Measurements from ENCODE around the gene SEC23A. TPM values are rescaled to one million over a fixed set of nuclear protein-coding genes. Genes with fewer than 3 reads are reported as not detected.

The SEC23A gene
- total and polyA plus RNA-seq, 2 of the 8 experiments (the other 6 are each of a cell fraction or from before 2014, with no cell fraction given) = 30.9 to 58.2 TPM

DNA sequence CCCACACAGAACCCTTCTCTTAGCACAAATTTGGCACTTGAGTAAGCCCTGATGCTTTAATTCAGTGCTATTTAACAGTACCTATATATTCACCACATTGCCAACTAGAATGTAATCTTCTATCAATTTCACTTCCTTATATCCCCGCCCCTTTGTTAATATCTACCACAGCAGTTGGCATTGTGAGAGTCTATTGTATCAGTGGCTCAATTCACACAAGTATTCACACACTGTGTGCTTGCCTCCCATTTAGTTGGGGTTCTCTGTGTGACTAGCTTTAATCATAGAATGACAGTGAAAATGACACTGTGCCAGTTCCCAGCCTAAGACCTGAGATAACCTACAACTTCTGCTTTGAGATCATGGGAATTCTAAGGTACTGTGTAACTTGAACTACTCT is 103.1 kb downstream of the SEC23A start:
- H3K27me3 ChIP-seq (replicated peaks in 1 of 4; ENCODE audit: control insufficient read depth in 3 of 4, extremely low read depth in 1 of 4, insufficient read depth in 3 of 4, low read length in 3 of 4) = no peaks in the 10 kb centered on the region
- no peak overlapping the region for H4K8ac ChIP-seq (ENCODE audit: extremely low read depth, insufficient read depth, low read length)
- H4K20me1 ChIP-seq (replicated peaks in 1 of 2; ENCODE audit: control insufficient read depth in 1 of 2, insufficient read depth in 2 of 2, low read length in 2 of 2) = no peaks in the 10 kb centered on the region
- DNase-seq (ENCODE audit: low read depth in 1 of 2, low spot score in 2 of 2) (no peak), FAIRE-seq (no peak)
- POLR2A ChIA-PET (ENCODE audit: partially characterized antibody) = no interaction called here
- H3K4ac ChIP-seq (replicated peaks; ENCODE audit: insufficient read length, low read depth, low read length) = no peak overlapping the region
- no peaks in the 10 kb centered on the region for H3K36me3 ChIP-seq (ENCODE audit: control insufficient read depth in 2 of 4, insufficient read depth in 4 of 4, low read length in 3 of 4)
- H3K9me3 ChIP-seq (ENCODE audit: insufficient read depth in 2 of 2, low read depth in 1 of 2, low read length in 1 of 2) = no peaks in the 10 kb centered on the region
- no peak overlapping the region for H3K56ac ChIP-seq (replicated peaks; ENCODE audit: insufficient read length, low read depth, low read length)
- no peak overlapping the region for H4K91ac ChIP-seq (replicated peaks; ENCODE audit: insufficient read length, low read length)
- H3K4me1 ChIP-seq (replicated peaks in 1 of 4; ENCODE audit: control insufficient read depth in 3 of 4, insufficient read depth in 4 of 4, low read length in 3 of 4) = no peaks in the 10 kb centered on the region
- H2AFZ ChIP-seq (ENCODE audit: low read length) = no peak overlapping the region
- H4K5ac ChIP-seq (ENCODE audit: insufficient read length, low read depth, low read length) = no peak overlapping the region
- CTCF ChIA-PET (ENCODE audit: partially characterized antibody) = interaction anchor here (1.7 kb wide), 2 partner anchors 17 to 35 kb away, joined by 4 to 7 read pairs; no protein-coding TSS in a partner anchor
- H3K79me1 ChIP-seq (ENCODE audit: low read depth, low read length) = no peaks in the 10 kb centered on the region
- no peak overlapping the region for H2BK15ac ChIP-seq (ENCODE audit: low read length)
- no peak overlapping the region for H3K9ac ChIP-seq (replicated peaks in 1 of 4; ENCODE audit: extremely low read depth in 1 of 4, low read depth in 3 of 4, low read length in 3 of 4)
- H3K23ac ChIP-seq (ENCODE audit: insufficient read length) = no peak overlapping the region
- H2BK12ac ChIP-seq (ENCODE audit: low read depth, low read length) = no peak overlapping the region
- no peak overlapping the region for H3K18ac ChIP-seq (ENCODE audit: extremely low read depth, low read length)
- H3K23me2 ChIP-seq (ENCODE audit: low read depth, low read length) = no peaks in the 10 kb centered on the region; the same call in 1 of the 2 replicates
- H2BK120ac ChIP-seq (replicated peaks; ENCODE audit: low read depth, low read length) = no peak overlapping the region
- no peak overlapping the region for H2AK5ac ChIP-seq (ENCODE audit: low read depth, low read length)
- H3K27ac ChIP-seq (ENCODE audit: low read depth, low read length) = no peak overlapping the region
- TF ChIP-seq RBBP5 (IDR thresholded peaks at IDR 0.05; ENCODE audit: borderline replicate concordance, low read depth, low read length) (no peak), TEAD4 (IDR thresholded peaks at IDR 0.05; ENCODE audit: low read depth, low read length) (no peak), TAF1 (IDR thresholded peaks at IDR 0.05; ENCODE audit: low read depth, low read length) (no peak), NRF1 (IDR thresholded peaks at IDR 0.05; ENCODE audit: low read depth, low read length) (no peak), MAFK (IDR thresholded peaks at IDR 0.05; ENCODE audit: low read depth, low read length) (no peak)
- no peak overlapping the region for H2BK5ac ChIP-seq (ENCODE audit: low read depth, low read length)
- 94% methylated on average over 1 of the region's 1 CpG; no CpG with 5 or more reads in 1 of the 2 experiments for WGBS, 2 experiments (ENCODE audit: extremely low coverage in 1 of 2, insufficient coverage in 1 of 2, insufficient read length in 1 of 2, insufficient replicate concordance in 2 of 2, low coverage in 1 of 2, low lambda C conversion rate in 2 of 2, missing lambda C conversion rate in 1 of 2)
- H3K4me3 ChIP-seq (ENCODE audit: extremely low read depth in 1 of 4, insufficient read depth in 2 of 4, low read depth in 3 of 4, low read length in 4 of 4) = no peak overlapping the region
- no peaks in the 10 kb centered on the region for H3K79me2 ChIP-seq (ENCODE audit: control insufficient read depth in 1 of 2, insufficient read depth in 2 of 2, low read length in 2 of 2)
- H3K4me2 ChIP-seq (ENCODE audit: insufficient read depth in 1 of 2, low read depth in 2 of 2, low read length in 2 of 2) = no peak overlapping the region
- no peak overlapping the region for H3K14ac ChIP-seq (ENCODE audit: insufficient read length)
- H2BK20ac ChIP-seq (ENCODE audit: low read length) = no peak overlapping the region

Data from H1 (cell line).